Activated naive CD4-positive, alpha-beta T cell treated with anti-CD3 and anti-CD28 coated beads, Interleukin-2, amount 50 U/mL, for 72 hours (primary cell): ENCODE data around the gene OAS2. TPM values are rescaled to one million over a fixed set of nuclear protein-coding genes. Genes with fewer than 3 reads are reported as not detected.

Experiments
- ATAC-seq, 2 donors: fragments of 150-1000 bp; cut with Tn5 transposase; 2 replicates each; pipeline ENCODE4 v1.10.0; 2021; ENCODE audit warnings: mild to moderate bottlenecking in 2 of 2, moderate library complexity in 2 of 2
- DNase-seq, 2 donors: peaks; one replicate each; pipeline ENCODE4 v3.0.0; 2021 to 2022; ENCODE audit warnings: low spot score in 2 of 2
- H3K27ac Mint-ChIP-seq, 2 donors: one replicate each; pipeline ENCODE4 v1.8.0; 2022; ENCODE audit warnings: mild to moderate bottlenecking in 2 of 2, mixed read lengths in 2 of 2
- H3K36me3 Mint-ChIP-seq, 2 donors: one replicate each; pipeline ENCODE4 v1.8.0; 2022; ENCODE audit warnings: mixed read lengths in 2 of 2
- H3K9me3 Mint-ChIP-seq, 2 donors: one replicate each; pipeline ENCODE4 v1.8.0; 2022; ENCODE audit warnings: mixed read lengths in 2 of 2
- total RNA-seq, 2 donors: library from RNA; stranded (reverse); gene quantifications; one replicate each; pipeline ENCODE4 v1.2.3, GENCODE V29; 2022

The OAS2 gene
- total RNA-seq, 2 donors from 2014 or later: 56.6 to 199 TPM

DNA sequence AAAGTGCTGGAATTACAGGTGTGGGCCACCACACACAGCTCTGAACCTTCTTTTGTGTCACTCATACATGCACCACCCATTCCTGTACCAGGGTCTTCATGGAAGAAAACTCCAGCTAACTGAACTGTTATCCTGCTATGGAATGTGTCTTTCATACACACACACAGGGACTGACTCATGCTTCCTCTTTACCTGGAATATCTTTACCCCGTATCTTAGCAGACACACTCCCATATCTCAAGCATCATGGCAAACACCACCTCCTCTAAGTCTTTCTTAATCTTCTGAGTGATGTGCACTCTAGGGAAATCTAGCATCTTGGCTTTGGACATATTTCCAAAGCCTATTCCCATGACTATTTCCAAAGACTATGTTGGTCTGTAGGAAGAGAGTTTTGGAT, 43.2 kb downstream of the OAS2 start:
- DNase-seq (no peak), ATAC-seq (no peak)
- Mint-ChIP-seq H3K9me3 (no peaks in the 10 kb centered on the region), H3K36me3 (no peaks in the 10 kb centered on the region), H3K27ac (no peak overlapping the region)

GRCh38 chr12:113022563-113023297, 44.4 kb downstream of the OAS2 start:
- no peaks in the 10 kb centered on the region for H3K9me3 Mint-ChIP-seq
- no peaks in the 10 kb centered on the region for H3K36me3 Mint-ChIP-seq
- DNase-seq: no peak
- H3K27ac Mint-ChIP-seq: no peak overlapping the region
- peak; percentile 78 to 89 for ATAC-seq

DNA sequence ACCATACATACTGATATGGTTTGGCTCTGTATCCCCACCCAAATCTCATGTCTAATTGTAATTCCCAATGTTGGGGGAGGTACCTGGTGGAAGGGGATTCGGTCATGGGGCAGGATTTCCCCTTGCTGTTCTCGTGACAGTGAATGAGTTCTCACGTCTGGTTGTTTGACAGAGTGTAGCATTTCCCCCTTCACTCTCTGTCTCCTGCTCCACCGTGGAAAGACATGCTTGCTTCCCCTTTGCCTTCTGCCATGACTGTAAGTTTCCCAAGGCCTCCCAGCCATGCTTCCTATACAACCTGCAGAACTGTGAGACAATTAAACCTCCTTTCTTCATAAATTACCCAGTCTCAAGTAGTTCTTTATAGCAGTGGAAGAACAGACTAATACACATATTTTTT, 49.4 kb downstream of the OAS2 start:
- Mint-ChIP-seq H3K9me3 (no peaks in the 10 kb centered on the region), H3K36me3 (no peaks in the 10 kb centered on the region), H3K27ac (no peak overlapping the region)
- no peak for DNase-seq
- ATAC-seq: no peak

- Mint-ChIP-seq H3K36me3 (no peaks in the 10 kb centered on the region), H3K9me3 (no peaks in the 10 kb centered on the region), H3K27ac (no peak overlapping the region)
- ATAC-seq: peak in 1 of 2 donors; percentile 49
- DNase-seq: no peak
Measured at GRCh38 chr12:113030875-113031525, 52.7 kb downstream of the OAS2 start.

- no peaks in the 10 kb centered on the region for H3K36me3 Mint-ChIP-seq
- peak in 1 of 2 donors; percentile 85 for ATAC-seq
- H3K9me3 Mint-ChIP-seq: no peaks in the 10 kb centered on the region
- no peak for DNase-seq
- H3K27ac Mint-ChIP-seq: no peak overlapping the region
Measured at GRCh38 chr12:113039911-113040445, 61.7 kb downstream of the OAS2 start.

DNA sequence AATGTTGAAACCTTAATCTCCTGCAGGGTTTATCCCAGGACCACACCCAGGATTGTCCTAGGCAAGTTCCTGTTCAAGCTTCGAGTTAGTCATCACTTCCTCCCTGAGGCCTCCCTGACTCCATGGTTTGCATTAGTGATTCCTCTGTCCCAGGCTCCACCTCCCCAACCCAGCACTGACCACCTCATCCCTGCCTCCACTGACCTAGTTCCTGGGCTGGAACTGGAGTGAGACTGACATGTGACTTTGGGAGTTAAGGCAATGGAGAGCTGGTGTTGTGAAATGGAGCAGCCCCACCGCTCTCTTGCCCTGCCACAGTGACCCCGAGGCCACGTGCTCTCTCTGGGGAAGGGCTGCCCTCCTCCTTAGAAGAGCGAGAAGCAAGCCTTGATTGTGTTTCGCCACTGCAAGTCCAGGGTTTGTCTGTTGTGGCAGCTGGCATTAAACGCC, 62.4 kb downstream of the OAS2 start:
- ATAC-seq (peak in 1 of 2 donors; percentile 26), DNase-seq (no peak)
- H3K27ac Mint-ChIP-seq: no peak overlapping the region
- H3K9me3 Mint-ChIP-seq: no peaks in the 10 kb centered on the region
- no peaks in the 10 kb centered on the region for H3K36me3 Mint-ChIP-seq

DNA sequence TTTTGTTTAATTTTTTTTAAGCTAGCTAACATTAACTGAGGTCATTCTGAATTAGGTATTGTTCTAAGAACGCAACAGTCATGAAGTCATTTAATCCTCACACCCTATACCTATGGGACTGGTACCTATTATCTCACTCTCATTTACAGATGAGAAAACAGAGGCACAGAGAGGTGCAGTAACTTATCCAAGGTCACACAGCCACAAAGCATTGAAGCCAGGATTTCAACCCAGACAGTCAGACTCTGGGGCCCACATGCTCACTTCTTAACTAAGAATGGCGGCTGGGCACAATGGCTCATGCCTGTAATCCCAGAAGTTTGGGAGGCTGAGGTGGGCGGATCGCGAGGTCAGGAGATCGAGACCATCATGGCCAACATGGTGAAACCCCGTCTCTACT, 63.2 kb downstream of the OAS2 start:
- Mint-ChIP-seq H3K9me3 (no peaks in the 10 kb centered on the region), H3K27ac (no peak overlapping the region), H3K36me3 (no peaks in the 10 kb centered on the region)
- no peak for DNase-seq
- no peak for ATAC-seq

- Mint-ChIP-seq H3K36me3 (no peaks in the 10 kb centered on the region), H3K9me3 (no peaks in the 10 kb centered on the region), H3K27ac (no peak overlapping the region)
- DNase-seq (no peak), ATAC-seq (no peak)
Measured at GRCh38 chr12:113043240-113043639, 64.9 kb downstream of the OAS2 start.

DNA sequence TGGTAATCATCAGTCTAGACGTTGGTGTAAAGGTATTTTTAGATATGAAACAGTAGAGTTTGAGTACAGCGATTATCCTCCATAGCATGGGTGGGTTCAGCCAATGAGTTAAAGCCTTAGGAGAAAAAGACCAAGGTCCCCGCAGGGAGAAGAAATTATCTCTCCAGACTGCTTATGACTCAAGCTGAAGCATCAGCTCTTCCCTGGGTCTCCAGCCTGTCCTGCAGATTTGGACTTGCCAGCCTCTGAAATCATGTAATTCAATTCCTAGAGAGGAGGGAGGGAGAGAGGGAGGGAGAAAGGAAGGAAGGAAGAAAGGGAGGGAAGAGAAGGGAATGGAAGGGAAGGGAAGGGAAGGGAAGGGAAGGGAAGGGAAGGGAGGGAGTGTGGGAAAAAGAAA, 66.2 kb downstream of the OAS2 start:
- no peaks in the 10 kb centered on the region for H3K9me3 Mint-ChIP-seq
- ATAC-seq: no peak
- no peak overlapping the region for H3K27ac Mint-ChIP-seq
- no peaks in the 10 kb centered on the region for H3K36me3 Mint-ChIP-seq
- no peak for DNase-seq

- DNase-seq: peak in 1 of 2 donors; percentile 73
- Mint-ChIP-seq H3K27ac (peak overlapping the region in 1 of 2 donors; percentile 0), H3K9me3 (no peaks in the 10 kb centered on the region), H3K36me3 (no peaks in the 10 kb centered on the region)
- peak; percentile 88 to 90 for ATAC-seq
Measured at GRCh38 chr12:113048716-113049127, 70.4 kb downstream of the OAS2 start.

- no peaks in the 10 kb centered on the region for H3K36me3 Mint-ChIP-seq
- ATAC-seq (no peak), DNase-seq (no peak)
- H3K9me3 Mint-ChIP-seq: no peaks in the 10 kb centered on the region
- H3K27ac Mint-ChIP-seq: peak overlapping the region in 1 of 2 donors; percentile 0
Measured at GRCh38 chr12:113049976-113050742, 71.8 kb downstream of the OAS2 start.

GRCh38 chr12:113050795-113051194, 72.5 kb downstream of the OAS2 start:
- Mint-ChIP-seq H3K9me3 (no peaks in the 10 kb centered on the region), H3K36me3 (no peaks in the 10 kb centered on the region), H3K27ac (no peak overlapping the region)
- DNase-seq (no peak), ATAC-seq (no peak)

- no peak for DNase-seq
- H3K27ac Mint-ChIP-seq: no peak overlapping the region
- no peaks in the 10 kb centered on the region for H3K36me3 Mint-ChIP-seq
Measured at GRCh38 chr12:113051759-113052158, 73.4 kb downstream of the OAS2 start.

GRCh38 chr12:113052326-113052725, 74.0 kb downstream of the OAS2 start:
- DNase-seq: no peak
- H3K27ac Mint-ChIP-seq: peak overlapping the region in 1 of 2 donors; percentile 10
- H3K36me3 Mint-ChIP-seq: no peaks in the 10 kb centered on the region
- no peak for ATAC-seq
- no peaks in the 10 kb centered on the region for H3K9me3 Mint-ChIP-seq

More at GRCh38 chr12:113051759-113052158, 73.4 kb downstream of the OAS2 start:
- ATAC-seq: no peak
- no peaks in the 10 kb centered on the region for H3K9me3 Mint-ChIP-seq

DNA sequence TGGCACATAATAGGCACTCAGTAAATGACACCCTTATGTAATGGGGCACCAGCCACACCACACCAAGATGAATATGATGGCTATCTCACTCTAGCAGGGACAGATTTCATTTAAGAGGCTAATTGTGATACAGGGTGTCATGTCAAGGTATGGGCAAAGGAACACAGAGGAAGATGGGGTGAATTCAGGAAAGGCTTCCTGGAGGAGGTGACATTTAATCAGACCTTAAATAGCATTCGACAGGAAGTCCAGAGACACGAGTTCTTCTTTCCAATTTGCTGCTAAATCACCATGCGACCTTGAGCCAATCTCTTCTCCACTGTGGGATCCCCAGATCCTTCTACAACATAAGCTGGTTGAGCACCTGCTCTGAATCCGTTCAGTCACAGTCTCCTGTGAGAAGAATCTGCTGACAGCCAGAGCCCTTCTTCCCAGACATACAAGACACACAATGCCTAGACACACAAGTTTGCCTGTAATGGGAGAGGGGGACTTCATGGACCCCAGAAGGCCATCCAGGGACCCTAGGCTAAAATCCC, 76.7 kb downstream of the OAS2 start:
- Mint-ChIP-seq H3K27ac (peak overlapping the region in 1 of 2 donors; percentile 7), H3K36me3 (no peaks in the 10 kb centered on the region), H3K9me3 (no peaks in the 10 kb centered on the region)
- no peak for DNase-seq
- ATAC-seq: no peak

DNA sequence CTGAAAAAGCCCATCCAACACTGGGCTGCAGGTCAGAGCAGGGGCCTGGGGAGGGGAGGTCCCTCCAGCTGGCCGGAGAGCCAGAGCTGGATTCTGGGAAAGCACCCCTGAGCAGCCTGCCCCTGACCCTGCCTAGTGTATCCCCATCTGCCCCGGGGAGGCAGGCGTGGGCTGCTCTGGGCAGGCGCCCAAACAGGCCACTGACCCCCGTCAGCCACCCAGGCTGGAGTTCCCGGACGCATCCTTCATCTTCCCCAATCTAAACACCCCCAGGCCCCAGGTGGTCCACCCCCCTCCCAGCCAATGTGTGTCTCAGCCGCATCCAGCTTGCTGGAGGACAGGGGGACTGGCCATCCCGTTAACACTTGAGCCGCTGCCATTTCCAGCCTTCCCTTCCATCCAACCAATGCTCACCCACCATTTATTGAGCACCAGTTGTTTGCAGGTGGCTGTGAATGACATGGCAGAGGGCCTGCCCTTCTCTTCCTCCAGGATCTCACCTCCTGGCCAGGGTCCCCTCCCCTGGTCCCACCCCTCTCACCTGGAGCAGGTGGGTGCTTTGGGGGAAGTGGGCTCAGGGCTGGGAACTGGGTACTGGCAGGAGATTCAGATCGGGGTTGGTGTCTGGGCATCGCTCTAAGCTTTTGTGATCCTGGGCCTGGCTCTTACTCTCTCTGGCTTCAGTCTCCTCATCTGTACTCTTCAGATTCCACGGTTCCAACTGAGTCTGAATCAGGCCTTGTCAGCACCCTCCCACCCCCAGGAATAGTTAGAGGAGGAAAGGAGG, 77.5 kb downstream of the OAS2 start:
- peak overlapping the region in 1 of 2 donors; percentile 71 for H3K27ac Mint-ChIP-seq
- no peaks in the 10 kb centered on the region for H3K36me3 Mint-ChIP-seq
- ATAC-seq: no peak
- H3K9me3 Mint-ChIP-seq: no peaks in the 10 kb centered on the region
- no peak for DNase-seq
